Measurements from ENCODE around the gene MMP25.

Gene MMP25

DNA sequence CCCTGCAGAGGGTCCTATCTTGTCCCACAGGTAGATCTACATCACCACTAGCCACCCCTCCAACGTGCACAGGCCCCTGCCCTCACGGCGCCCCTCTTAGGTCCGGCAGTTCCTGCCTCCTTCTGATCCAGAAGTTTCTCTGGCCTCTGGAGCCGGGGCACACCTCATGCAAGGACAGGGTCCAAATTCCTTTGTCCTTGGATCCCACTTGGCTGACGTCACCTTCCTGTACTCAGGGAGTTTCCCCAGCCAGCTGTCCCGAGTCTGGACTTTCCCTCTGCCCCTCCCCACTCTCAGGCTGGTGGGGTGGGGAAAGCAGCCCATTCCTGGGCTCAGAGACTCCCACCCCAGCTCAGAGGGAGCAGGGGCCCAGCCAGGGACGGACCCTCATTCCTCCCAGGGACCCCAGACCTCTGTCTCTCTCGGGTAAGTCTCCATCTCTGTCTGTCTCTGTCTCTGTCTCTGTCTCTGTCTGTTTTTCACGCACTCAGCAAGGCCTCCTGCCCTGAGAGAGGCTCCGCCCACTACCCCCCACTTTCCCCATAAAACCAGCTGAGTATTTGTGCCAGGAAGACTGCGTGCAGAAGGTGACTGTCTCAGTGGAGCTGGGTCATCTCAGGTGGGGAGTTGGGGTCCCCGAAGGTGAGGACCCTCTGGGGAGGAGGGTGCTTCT, 18.8 kb downstream of the MMP25 start, which contains the start of gene IL32:
Gene IL32 (plus strand): TSS at position 572 of the 673 bp plus-strand sequence. CDS start 172 bp downstream, outside the sequence.
- no peak for TF ChIP-seq EGR1 (IDR thresholded peaks at IDR 0.05)
- TF ChIP-seq NFIC (IDR thresholded peaks at IDR 0.05), result no peak
- no peak for TF ChIP-seq TAF1 (IDR thresholded peaks at IDR 0.05; ENCODE audit: low read depth)
- no peak for TF ChIP-seq RAD21 (IDR thresholded peaks at IDR 0.05; ENCODE audit: low read depth)
- TF ChIP-seq TCF12 (IDR thresholded peaks at IDR 0.05; ENCODE audit: low read depth), result no peak
- TF ChIP-seq, protein P1, sequence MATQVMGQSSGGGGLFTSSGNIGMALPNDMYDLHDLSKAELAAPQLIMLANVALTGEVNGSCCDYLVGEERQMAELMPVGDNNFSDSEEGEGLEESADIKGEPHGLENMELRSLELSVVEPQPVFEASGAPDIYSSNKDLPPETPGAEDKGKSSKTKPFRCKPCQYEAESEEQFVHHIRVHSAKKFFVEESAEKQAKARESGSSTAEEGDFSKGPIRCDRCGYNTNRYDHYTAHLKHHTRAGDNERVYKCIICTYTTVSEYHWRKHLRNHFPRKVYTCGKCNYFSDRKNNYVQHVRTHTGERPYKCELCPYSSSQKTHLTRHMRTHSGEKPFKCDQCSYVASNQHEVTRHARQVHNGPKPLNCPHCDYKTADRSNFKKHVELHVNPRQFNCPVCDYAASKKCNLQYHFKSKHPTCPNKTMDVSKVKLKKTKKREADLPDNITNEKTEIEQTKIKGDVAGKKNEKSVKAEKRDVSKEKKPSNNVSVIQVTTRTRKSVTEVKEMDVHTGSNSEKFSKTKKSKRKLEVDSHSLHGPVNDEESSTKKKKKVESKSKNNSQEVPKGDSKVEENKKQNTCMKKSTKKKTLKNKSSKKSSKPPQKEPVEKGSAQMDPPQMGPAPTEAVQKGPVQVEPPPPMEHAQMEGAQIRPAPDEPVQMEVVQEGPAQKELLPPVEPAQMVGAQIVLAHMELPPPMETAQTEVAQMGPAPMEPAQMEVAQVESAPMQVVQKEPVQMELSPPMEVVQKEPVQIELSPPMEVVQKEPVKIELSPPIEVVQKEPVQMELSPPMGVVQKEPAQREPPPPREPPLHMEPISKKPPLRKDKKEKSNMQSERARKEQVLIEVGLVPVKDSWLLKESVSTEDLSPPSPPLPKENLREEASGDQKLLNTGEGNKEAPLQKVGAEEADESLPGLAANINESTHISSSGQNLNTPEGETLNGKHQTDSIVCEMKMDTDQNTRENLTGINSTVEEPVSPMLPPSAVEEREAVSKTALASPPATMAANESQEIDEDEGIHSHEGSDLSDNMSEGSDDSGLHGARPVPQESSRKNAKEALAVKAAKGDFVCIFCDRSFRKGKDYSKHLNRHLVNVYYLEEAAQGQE (IDR thresholded peaks at IDR 0.05; ENCODE audit: low read depth), result no peak
- TF ChIP-seq, protein P2, sequence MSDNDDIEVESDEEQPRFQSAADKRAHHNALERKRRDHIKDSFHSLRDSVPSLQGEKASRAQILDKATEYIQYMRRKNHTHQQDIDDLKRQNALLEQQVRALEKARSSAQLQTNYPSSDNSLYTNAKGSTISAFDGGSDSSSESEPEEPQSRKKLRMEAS (IDR thresholded peaks at IDR 0.05), result no peak
- no peak for TF ChIP-seq CREB1 (IDR thresholded peaks at IDR 0.05; ENCODE audit: low read depth)
- no peak for TF ChIP-seq EP300 (IDR thresholded peaks at IDR 0.05; ENCODE audit: borderline replicate concordance)
- TF ChIP-seq, protein P3, sequence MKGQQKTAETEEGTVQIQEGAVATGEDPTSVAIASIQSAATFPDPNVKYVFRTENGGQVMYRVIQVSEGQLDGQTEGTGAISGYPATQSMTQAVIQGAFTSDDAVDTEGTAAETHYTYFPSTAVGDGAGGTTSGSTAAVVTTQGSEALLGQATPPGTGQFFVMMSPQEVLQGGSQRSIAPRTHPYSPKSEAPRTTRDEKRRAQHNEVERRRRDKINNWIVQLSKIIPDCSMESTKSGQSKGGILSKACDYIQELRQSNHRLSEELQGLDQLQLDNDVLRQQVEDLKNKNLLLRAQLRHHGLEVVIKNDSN (IDR thresholded peaks at IDR 0.05), result no peak
- TF ChIP-seq YY1 (IDR thresholded peaks at IDR 0.05; ENCODE audit: low read depth), result no peak
- no peak for TF ChIP-seq CEBPB (IDR thresholded peaks at IDR 0.05)
- TF ChIP-seq FOXM1 (IDR thresholded peaks at IDR 0.05; ENCODE audit: borderline replicate concordance, low read depth), result no peak
- TF ChIP-seq TEAD4 (IDR thresholded peaks at IDR 0.05), result no peak
- no peak for TF ChIP-seq ZBTB7A (IDR thresholded peaks at IDR 0.05; ENCODE audit: low read depth)

DNA sequence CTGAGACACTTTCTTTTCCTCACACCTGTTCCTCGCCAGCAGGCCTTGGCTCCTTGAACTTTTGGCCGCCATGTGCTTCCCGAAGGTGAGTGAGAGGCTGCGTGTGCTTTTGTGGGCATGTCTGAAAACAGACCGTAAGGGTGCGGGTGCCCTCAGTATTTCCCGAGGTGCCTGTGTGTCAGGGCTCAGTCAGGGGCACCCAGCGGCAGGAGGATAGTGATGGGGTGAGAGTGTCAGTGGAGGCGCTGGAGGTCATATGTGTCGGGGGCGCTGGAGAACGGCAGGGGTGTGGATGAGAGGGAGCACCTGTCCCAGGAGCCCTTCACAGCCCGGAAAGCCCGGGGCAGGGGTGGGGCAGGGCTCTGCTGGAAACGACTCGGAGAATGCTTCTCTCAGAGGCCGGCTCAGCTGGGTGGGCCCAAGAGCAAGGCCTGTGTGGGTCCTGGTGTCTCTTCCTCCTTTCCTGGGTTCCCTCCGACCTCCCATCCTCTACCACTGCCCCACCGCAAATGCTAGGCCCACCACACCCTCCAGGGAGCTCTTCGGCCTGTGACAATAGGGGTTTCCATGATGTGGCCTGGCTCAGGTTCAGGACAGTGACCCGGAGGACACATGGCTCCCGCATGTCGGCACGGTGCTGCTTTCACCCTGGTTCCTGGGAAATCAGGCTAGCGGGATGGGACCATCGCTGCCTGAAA, 19.5 kb downstream of the MMP25 start:
- TF ChIP-seq TAF1 (IDR thresholded peaks at IDR 0.05; ENCODE audit: low read depth), result no peak
- TF ChIP-seq TEAD4 (IDR thresholded peaks at IDR 0.05), result no peak
- TF ChIP-seq YY1 (IDR thresholded peaks at IDR 0.05; ENCODE audit: low read depth), result no peak
- no peak for TF ChIP-seq FOXM1 (IDR thresholded peaks at IDR 0.05; ENCODE audit: borderline replicate concordance, low read depth)
- no peak for TF ChIP-seq TCF12 (IDR thresholded peaks at IDR 0.05; ENCODE audit: low read depth)
- TF ChIP-seq EGR1 (IDR thresholded peaks at IDR 0.05), result no peak
- TF ChIP-seq, protein P3 (IDR thresholded peaks at IDR 0.05), result no peak
- TF ChIP-seq, protein P1 (IDR thresholded peaks at IDR 0.05; ENCODE audit: low read depth), result no peak

DNA sequence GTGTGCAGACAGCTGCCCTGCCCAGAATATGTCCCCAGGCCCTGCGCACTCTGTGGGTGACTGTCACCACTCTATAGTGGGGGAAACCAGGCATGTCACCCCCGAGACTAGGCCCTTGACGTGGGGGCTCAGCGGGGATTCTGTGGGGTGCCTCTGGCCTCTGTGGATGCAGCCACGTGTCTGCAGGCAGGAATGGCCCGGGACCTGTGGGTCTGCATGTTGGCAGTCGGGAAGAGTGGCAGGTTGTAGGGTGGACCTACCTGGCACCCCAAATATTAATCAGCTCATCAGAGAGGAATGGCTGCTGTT, 20.0 kb downstream of the MMP25 start:
- TF ChIP-seq FOXM1 (IDR thresholded peaks at IDR 0.05; ENCODE audit: borderline replicate concordance, low read depth), result no peak
- TF ChIP-seq, protein P1 (IDR thresholded peaks at IDR 0.05; ENCODE audit: low read depth), result no peak

DNA sequence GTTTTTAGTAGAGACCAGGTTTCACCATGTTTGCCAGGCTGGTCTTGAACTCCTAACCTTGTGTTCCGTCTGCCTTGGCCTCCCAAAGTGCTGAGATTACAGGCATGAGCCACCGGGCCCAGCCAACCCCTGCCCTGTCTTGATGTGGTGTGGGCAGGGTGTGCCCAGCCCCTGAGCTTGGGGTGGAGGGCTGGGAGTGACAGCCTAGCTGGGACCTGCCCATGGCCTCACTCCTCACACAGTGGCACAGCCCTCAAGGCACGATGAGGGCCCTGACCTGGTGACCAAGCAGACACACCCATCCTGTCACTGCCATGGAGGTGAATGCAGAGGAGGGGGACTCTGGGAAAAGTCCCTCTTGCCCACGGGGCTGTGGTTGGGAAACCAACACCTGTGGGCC, 22.1 kb downstream of the MMP25 start:
- TF ChIP-seq TEAD4 (IDR thresholded peaks at IDR 0.05) (no peak), ZBTB7A (IDR thresholded peaks at IDR 0.05; ENCODE audit: low read depth) (no peak), CREB1 (IDR thresholded peaks at IDR 0.05; ENCODE audit: low read depth) (no peak), TAF1 (IDR thresholded peaks at IDR 0.05; ENCODE audit: low read depth) (no peak), FOXM1 (IDR thresholded peaks at IDR 0.05; ENCODE audit: borderline replicate concordance, low read depth) (no peak), YY1 (IDR thresholded peaks at IDR 0.05; ENCODE audit: low read depth) (no peak), EP300 (IDR thresholded peaks at IDR 0.05; ENCODE audit: borderline replicate concordance) (no peak), RAD21 (IDR thresholded peaks at IDR 0.05; ENCODE audit: low read depth) (no peak), EGR1 (IDR thresholded peaks at IDR 0.05) (no peak), TCF12 (IDR thresholded peaks at IDR 0.05; ENCODE audit: low read depth) (no peak)
- TF ChIP-seq, protein P1 (IDR thresholded peaks at IDR 0.05; ENCODE audit: low read depth), result no peak
- TF ChIP-seq, protein P2 (IDR thresholded peaks at IDR 0.05), result no peak
- TF ChIP-seq, protein P3 (IDR thresholded peaks at IDR 0.05), result no peak
